HG02610 (cell line): ENCODE measurements around the gene VGF.
"Not testable (repeated sequence)": the region's sequence is repeated elsewhere in the genome, so short reads cannot be mapped to it uniquely, and the experiment has no call there.

Experiments
- ATAC-seq: cut with Tn5 transposase; IDR thresholded peaks from one replicate; pipeline ENCODE4 v1.9.1; 2021; ENCODE audit warnings: mild to moderate bottlenecking, moderate library complexity; ENCODE audit not compliant: unreplicated experiment

The VGF gene

GRCh38 chr7:101121631-101121990 lies 43.8 kb downstream of the VGF start:
- ATAC-seq = not testable (repeated sequence)

GRCh38 chr7:101120315-101120714 lies 45.1 kb downstream of the VGF start:
- ATAC-seq = no peak

- no peak for ATAC-seq
Measured at GRCh38 chr7:101119876-101120275, 45.5 kb downstream of the VGF start.

GRCh38 chr7:101118856-101119255 lies 46.5 kb downstream of the VGF start:
- ATAC-seq = no peak

- ATAC-seq = no peak
Measured at GRCh38 chr7:101116898-101117297, 48.5 kb downstream of the VGF start.

GRCh38 chr7:101115215-101115614 lies 50.2 kb downstream of the VGF start:
- ATAC-seq = no peak

GRCh38 chr7:101114492-101114891 lies 50.9 kb downstream of the VGF start:
- ATAC-seq = no peak

- ATAC-seq = no peak
Measured at GRCh38 chr7:101113836-101114235, 51.5 kb downstream of the VGF start.

GRCh38 chr7:101113140-101113539 lies 52.2 kb downstream of the VGF start:
- ATAC-seq = not testable (repeated sequence)
